Measurements from ENCODE around the gene JMJD7. TPM values are rescaled to one million over a fixed set of nuclear protein-coding genes. Genes with fewer than 3 reads are reported as not detected.

JMJD7 gene
- total RNA-seq, 4 donors from 2014 or later, result 6.1 to 12.8 (median 9.3) TPM

GRCh38 chr15:41866263-41866703 is 38.4 kb downstream of the JMJD7 start:
- no peaks in the 10 kb centered on the region for H3K27me3 ChIP-seq
- no peaks in the 10 kb centered on the region for H3K4me1 ChIP-seq
- TF ChIP-seq POLR2A (IDR thresholded peaks at IDR 0.05) (no peak), EP300 (IDR thresholded peaks at IDR 0.05) (no peak), POLR2AphosphoS5 (IDR thresholded peaks at IDR 0.05) (no peak), CTCF (IDR thresholded peaks at IDR 0.05) (no peak)
- H3K4me3 ChIP-seq, result no peak overlapping the region
- H3K9me3 ChIP-seq, result no peaks in the 10 kb centered on the region
- H3K36me3 ChIP-seq, result no peaks in the 10 kb centered on the region
- WGBS, 2 donors (ENCODE audit: low coverage in 1 of 2), result no CpG with 5 or more reads among the region's 8 CpGs
- no peak overlapping the region for H3K27ac ChIP-seq
- no peak for ATAC-seq

- ATAC-seq, result no peak
- WGBS, 2 donors (ENCODE audit: low coverage in 1 of 2), result 39 to 100% methylated on average over 3 to 4 of the region's 25 CpGs
- Histone ChIP-seq H3K27me3 (no peaks in the 10 kb centered on the region), H3K4me1 (no peaks in the 10 kb centered on the region), H3K9me3 (no peaks in the 10 kb centered on the region), H3K36me3 (no peaks in the 10 kb centered on the region), H3K4me3 (no peak overlapping the region), H3K27ac (no peak overlapping the region)
- TF ChIP-seq EP300 (IDR thresholded peaks at IDR 0.05), result no peak
- TF ChIP-seq POLR2A (IDR thresholded peaks at IDR 0.05), result no peak
- TF ChIP-seq CTCF (IDR thresholded peaks at IDR 0.05), result no peak
- TF ChIP-seq POLR2AphosphoS5 (IDR thresholded peaks at IDR 0.05), result no peak
Observed at GRCh38 chr15:41866872-41867579, 39.1 kb downstream of the JMJD7 start.

GRCh38 chr15:41868321-41868720 is 40.4 kb downstream of the JMJD7 start:
- Histone ChIP-seq H3K4me1 (no peaks in the 10 kb centered on the region), H3K27me3 (no peaks in the 10 kb centered on the region), H3K4me3 (no peak overlapping the region), H3K27ac (no peak overlapping the region), H3K36me3 (no peaks in the 10 kb centered on the region), H3K9me3 (no peaks in the 10 kb centered on the region)
- ATAC-seq, result no peak
- whole genome bisulfite sequencing, 2 donors (ENCODE audit: low coverage in 1 of 2), result 94% methylated on average over 2 of the region's 15 CpGs; no CpG with 5 or more reads in 1 of the 2 donors
- TF ChIP-seq POLR2AphosphoS5 (IDR thresholded peaks at IDR 0.05) (no peak), POLR2A (IDR thresholded peaks at IDR 0.05) (no peak), CTCF (IDR thresholded peaks at IDR 0.05) (no peak), EP300 (IDR thresholded peaks at IDR 0.05) (no peak)

- TF ChIP-seq POLR2A (IDR thresholded peaks at IDR 0.05) (no peak), POLR2AphosphoS5 (IDR thresholded peaks at IDR 0.05) (no peak), CTCF (IDR thresholded peaks at IDR 0.05) (no peak), EP300 (IDR thresholded peaks at IDR 0.05) (no peak)
- ATAC-seq, result no peak
- Histone ChIP-seq H3K4me1 (no peaks in the 10 kb centered on the region), H3K27ac (no peak overlapping the region), H3K4me3 (no peak overlapping the region), H3K36me3 (no peaks in the 10 kb centered on the region), H3K9me3 (no peaks in the 10 kb centered on the region), H3K27me3 (no peaks in the 10 kb centered on the region)
- 83% methylated on average over 8 of the region's 42 CpGs; no CpG with 5 or more reads in 1 of the 2 donors for WGBS, 2 donors (ENCODE audit: low coverage in 1 of 2)
Observed at GRCh38 chr15:41869770-41870688, 42.1 kb downstream of the JMJD7 start.
